ENCODE data around the gene TMEM126A.
"Not testable (repeated sequence)": the region's sequence is repeated elsewhere in the genome, so short reads cannot be mapped to it uniquely, and the experiment has no call there.

DNA sequence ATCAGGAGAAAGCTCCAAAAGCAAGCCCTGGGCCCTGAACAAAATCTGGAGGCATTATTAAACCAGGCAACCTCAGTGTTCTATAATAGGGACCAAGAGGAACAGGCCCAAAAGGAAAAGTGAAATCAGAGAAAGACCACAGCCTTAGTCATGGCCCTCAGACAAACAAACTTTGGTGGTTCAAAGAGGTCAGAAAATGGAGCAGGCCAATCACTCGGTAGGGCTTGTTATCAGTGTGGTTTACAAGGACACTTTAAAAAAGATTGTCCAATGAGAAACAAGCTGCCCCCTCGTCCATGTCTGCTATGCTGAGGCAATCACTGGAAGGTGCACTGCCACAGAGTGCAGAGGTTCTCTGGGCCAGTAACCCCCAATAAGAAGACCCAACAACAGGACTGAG, 38.5 kb upstream of the TMEM126A start:
- TF ChIP-seq, protein P1, sequence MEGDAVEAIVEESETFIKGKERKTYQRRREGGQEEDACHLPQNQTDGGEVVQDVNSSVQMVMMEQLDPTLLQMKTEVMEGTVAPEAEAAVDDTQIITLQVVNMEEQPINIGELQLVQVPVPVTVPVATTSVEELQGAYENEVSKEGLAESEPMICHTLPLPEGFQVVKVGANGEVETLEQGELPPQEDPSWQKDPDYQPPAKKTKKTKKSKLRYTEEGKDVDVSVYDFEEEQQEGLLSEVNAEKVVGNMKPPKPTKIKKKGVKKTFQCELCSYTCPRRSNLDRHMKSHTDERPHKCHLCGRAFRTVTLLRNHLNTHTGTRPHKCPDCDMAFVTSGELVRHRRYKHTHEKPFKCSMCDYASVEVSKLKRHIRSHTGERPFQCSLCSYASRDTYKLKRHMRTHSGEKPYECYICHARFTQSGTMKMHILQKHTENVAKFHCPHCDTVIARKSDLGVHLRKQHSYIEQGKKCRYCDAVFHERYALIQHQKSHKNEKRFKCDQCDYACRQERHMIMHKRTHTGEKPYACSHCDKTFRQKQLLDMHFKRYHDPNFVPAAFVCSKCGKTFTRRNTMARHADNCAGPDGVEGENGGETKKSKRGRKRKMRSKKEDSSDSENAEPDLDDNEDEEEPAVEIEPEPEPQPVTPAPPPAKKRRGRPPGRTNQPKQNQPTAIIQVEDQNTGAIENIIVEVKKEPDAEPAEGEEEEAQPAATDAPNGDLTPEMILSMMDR (IDR thresholded peaks at IDR 0.05; ENCODE audit: low read depth, low read length), result not testable (repeated sequence)
- TF ChIP-seq EZH2phosphoT487 (IDR thresholded peaks at IDR 0.05; ENCODE audit: low read depth), result not testable (repeated sequence)

All from OCI-LY3 (cell line).